IPS-20b (cell line): ENCODE data around the gene HSBP1.

ENCODE experiments used
- H3K27ac ChIP-seq: one replicate; pipeline ENCODE4 v1.5.1; 2013; ENCODE audit warnings: low read length
- H3K27me3 ChIP-seq: 2 replicates; pipeline ENCODE4 v1.6.1; 2013; ENCODE audit warnings: mild to moderate bottlenecking, low read length, inconsistent platforms; ENCODE audit not compliant: insufficient read depth
- H3K36me3 ChIP-seq: 2 replicates; pipeline ENCODE4 v1.6.1; 2013; ENCODE audit warnings: low read depth, mild to moderate bottlenecking, inconsistent platforms, low read length, moderate library complexity; ENCODE audit not compliant: insufficient read depth
- H3K4me1 ChIP-seq: 2 replicates; pipeline ENCODE4 v1.6.1; 2013; ENCODE audit warnings: mild to moderate bottlenecking, control low read depth, inconsistent platforms, low read length, moderate library complexity; ENCODE audit not compliant: insufficient read depth
- H3K4me3 ChIP-seq: 2 replicates; pipeline ENCODE4 v1.5.1; 2013; ENCODE audit warnings: mild to moderate bottlenecking, low read length, inconsistent platforms
- H3K9ac ChIP-seq: 2 replicates; pipeline ENCODE4 v1.6.1; 2013; ENCODE audit warnings: low read depth, mild to moderate bottlenecking, inconsistent platforms, low read length, moderate library complexity
- H3K9me3 ChIP-seq: 2 replicates; pipeline ENCODE4 v1.6.1; 2013; ENCODE audit warnings: mild to moderate bottlenecking, low read depth, low read length, inconsistent platforms; ENCODE audit not compliant: insufficient read depth

Gene HSBP1

DNA sequence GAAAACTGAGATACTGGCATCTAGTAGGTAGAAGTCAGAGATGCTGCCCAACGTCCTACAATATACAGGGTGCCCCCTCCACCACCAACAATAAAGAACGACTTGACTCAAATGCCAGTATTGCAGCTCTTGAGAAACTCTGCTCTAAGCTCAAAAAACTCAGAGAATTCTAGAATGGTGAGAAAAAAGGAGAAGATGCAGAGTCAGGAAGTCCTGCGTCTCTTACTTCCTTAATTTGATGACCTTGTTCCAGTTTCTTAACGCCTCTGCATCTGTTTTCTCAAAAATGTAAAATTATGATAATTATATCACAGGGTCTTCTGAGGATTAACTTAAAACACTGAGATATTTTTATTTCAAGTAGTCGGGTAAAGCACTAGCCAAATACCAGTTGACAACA lies 1.7 kb upstream of the HSBP1 start:
- H3K27ac ChIP-seq = no peak overlapping the region
- H3K9ac ChIP-seq = no peak overlapping the region
- H3K27me3 ChIP-seq = no peaks in the 10 kb centered on the region
- H3K9me3 ChIP-seq = no peaks in the 10 kb centered on the region
- H3K4me3 ChIP-seq = no peak overlapping the region
- peaks cover 17% of the 10 kb centered on the region; the same call in 1 of the 2 replicates for H3K4me1 ChIP-seq
- peaks cover 14% of the 10 kb centered on the region for H3K36me3 ChIP-seq

GRCh38 chr16:83806731-83807130 lies 1.0 kb upstream of the HSBP1 start:
- Histone ChIP-seq H3K4me3 (no peak overlapping the region), H3K9ac (no peak overlapping the region), H3K9me3 (no peaks in the 10 kb centered on the region), H3K4me1 (peaks cover 17% of the 10 kb centered on the region; the same call in 1 of the 2 replicates), H3K36me3 (peaks cover 21% of the 10 kb centered on the region), H3K27me3 (no peaks in the 10 kb centered on the region), H3K27ac (no peak overlapping the region)

GRCh38 chr16:83807327-83807709 lies 460 bp upstream of the HSBP1 start:
- Histone ChIP-seq H3K4me3 (no peak overlapping the region; the same call in 1 of the 2 replicates), H3K4me1 (peaks cover 13% of the 10 kb centered on the region; the same call in 1 of the 2 replicates), H3K36me3 (peaks cover 27% of the 10 kb centered on the region), H3K27me3 (no peaks in the 10 kb centered on the region), H3K27ac (no peak overlapping the region), H3K9ac (no peak overlapping the region), H3K9me3 (no peaks in the 10 kb centered on the region)

DNA sequence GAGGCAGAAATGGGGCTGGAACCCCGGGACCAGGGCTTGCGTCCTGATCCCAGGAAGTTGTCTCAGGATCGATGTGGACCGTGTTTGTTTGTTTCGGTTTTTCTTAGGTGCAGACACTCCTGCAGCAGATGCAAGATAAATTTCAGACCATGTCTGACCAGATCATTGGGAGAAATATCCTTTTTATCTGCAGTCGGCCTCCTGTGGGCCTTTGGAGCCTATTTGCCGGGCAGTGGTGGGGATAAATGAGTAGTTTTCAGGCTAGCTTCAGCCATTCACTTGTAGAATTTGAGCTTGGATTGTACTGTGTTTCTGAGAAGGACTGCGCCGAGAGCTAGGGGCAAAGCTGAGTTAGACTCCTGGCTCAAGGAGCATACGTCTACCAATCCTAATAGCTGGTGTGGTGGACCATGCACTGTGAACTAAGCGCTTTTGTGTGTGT lies 816 bp downstream of the HSBP1 start:
- Histone ChIP-seq H3K36me3 (peaks cover 37% of the 10 kb centered on the region), H3K4me3 (peak overlapping the region; percentile 86), H3K27ac (peak overlapping the region; percentile 8), H3K4me1 (peaks cover 13% of the 10 kb centered on the region; the same call in 1 of the 2 replicates), H3K9me3 (no peaks in the 10 kb centered on the region), H3K9ac (peak overlapping the region; percentile 85), H3K27me3 (no peaks in the 10 kb centered on the region)

- Histone ChIP-seq H3K4me3 (peak overlapping the region; percentile 86), H3K4me1 (peaks cover 15% of the 10 kb centered on the region), H3K9me3 (no peaks in the 10 kb centered on the region), H3K27me3 (no peaks in the 10 kb centered on the region), H3K36me3 (peaks cover 37% of the 10 kb centered on the region), H3K9ac (peak overlapping the region; percentile 85; the same call in 1 of the 2 replicates), H3K27ac (no peak overlapping the region)
Observed at GRCh38 chr16:83809092-83809491, 1.3 kb downstream of the HSBP1 start.

- H3K4me1 ChIP-seq = peaks cover 22% of the 10 kb centered on the region
- no peak overlapping the region for H3K27ac ChIP-seq
- no peak overlapping the region for H3K9ac ChIP-seq
- H3K9me3 ChIP-seq = no peaks in the 10 kb centered on the region
- H3K4me3 ChIP-seq = no peak overlapping the region
- H3K27me3 ChIP-seq = no peaks in the 10 kb centered on the region
- H3K36me3 ChIP-seq = peaks cover 37% of the 10 kb centered on the region
Observed at GRCh38 chr16:83810901-83811300, 3.1 kb downstream of the HSBP1 start.

DNA sequence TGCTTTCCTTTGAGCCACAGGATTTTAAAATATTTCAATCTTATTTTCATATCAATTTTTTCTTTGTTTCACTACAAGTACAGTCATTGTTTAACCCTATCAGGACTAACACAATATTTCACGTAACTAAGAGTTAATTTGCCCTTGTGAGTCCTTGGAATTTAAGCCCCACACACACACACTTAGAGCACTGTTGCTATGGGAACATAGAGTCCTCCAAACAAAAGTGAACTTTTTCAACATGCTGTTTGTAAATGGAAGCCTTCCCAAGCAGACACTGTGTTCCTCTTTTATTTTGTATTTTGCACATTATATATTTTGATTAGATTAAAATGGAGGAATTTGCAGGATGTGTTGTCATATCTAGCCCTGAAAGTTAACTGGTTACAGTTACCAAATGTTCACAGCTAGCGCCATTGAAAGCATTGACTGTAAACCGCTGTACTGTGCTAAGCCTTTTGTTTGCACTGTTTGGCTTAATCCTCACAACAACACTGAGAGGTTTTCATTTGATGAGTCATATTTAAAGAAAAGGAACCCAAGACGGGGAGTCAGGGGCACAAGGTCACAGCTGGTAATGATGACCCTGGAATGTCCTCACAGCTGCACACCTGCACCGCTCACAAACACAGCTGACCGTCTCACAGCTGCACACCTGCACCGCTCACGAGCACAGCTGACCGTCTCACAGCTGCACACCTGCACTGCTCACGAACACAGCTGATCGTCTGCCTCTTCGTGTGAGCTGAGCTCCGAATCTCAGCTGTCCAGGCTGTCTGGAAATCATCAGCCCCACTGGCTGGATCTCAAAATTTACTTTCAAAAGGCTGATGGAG lies 6.3 kb downstream of the HSBP1 start:
- Histone ChIP-seq H3K9ac (peak overlapping the region; percentile 40; the same call in 1 of the 2 replicates), H3K36me3 (peaks cover 37% of the 10 kb centered on the region), H3K27ac (peak overlapping the region; percentile 67), H3K4me1 (peaks cover 18% of the 10 kb centered on the region), H3K27me3 (no peaks in the 10 kb centered on the region), H3K4me3 (no peak overlapping the region), H3K9me3 (no peaks in the 10 kb centered on the region)

- no peaks in the 10 kb centered on the region for H3K27me3 ChIP-seq
- H3K27ac ChIP-seq = peak overlapping the region; percentile 67
- H3K9ac ChIP-seq = peak overlapping the region; percentile 40; the same call in 1 of the 2 replicates
- peaks cover 17% of the 10 kb centered on the region for H3K4me1 ChIP-seq
- no peaks in the 10 kb centered on the region for H3K9me3 ChIP-seq
- H3K36me3 ChIP-seq = peaks cover 36% of the 10 kb centered on the region
- H3K4me3 ChIP-seq = no peak overlapping the region
Observed at GRCh38 chr16:83814659-83814985, 6.8 kb downstream of the HSBP1 start.

GRCh38 chr16:83817022-83817421 lies 9.2 kb downstream of the HSBP1 start:
- no peaks in the 10 kb centered on the region for H3K9me3 ChIP-seq
- H3K4me3 ChIP-seq = no peak overlapping the region
- no peaks in the 10 kb centered on the region for H3K27me3 ChIP-seq
- peaks cover 13% of the 10 kb centered on the region for H3K36me3 ChIP-seq
- H3K9ac ChIP-seq = no peak overlapping the region
- H3K4me1 ChIP-seq = peaks cover 17% of the 10 kb centered on the region
- H3K27ac ChIP-seq = no peak overlapping the region

DNA sequence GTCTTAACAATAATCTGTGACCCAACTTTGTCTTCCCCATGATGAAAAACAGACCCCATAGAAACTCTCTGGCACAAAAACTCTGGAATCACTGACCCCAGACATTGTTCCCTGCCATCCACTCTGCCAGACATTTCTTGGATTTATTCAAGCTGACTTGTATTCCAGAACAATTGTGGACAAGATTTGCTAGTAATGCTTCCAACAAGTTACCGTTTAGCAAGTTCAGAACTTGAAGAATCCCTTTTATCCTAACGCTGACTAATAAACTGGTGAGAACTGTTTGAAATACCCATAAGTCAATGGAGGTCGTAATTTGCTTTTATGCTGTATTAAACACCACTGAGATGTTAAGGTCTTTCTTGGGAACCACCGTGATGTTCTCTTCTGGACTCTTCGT lies 10.5 kb downstream of the HSBP1 start:
- Histone ChIP-seq H3K27me3 (no peaks in the 10 kb centered on the region), H3K36me3 (peaks cover under 1% of the 10 kb centered on the region; the same call in 1 of the 2 replicates), H3K4me1 (peaks cover 10% of the 10 kb centered on the region), H3K4me3 (no peak overlapping the region), H3K9me3 (no peaks in the 10 kb centered on the region), H3K9ac (no peak overlapping the region), H3K27ac (no peak overlapping the region)

- H3K36me3 ChIP-seq = no peaks in the 10 kb centered on the region
- H3K27ac ChIP-seq = no peak overlapping the region
- no peaks in the 10 kb centered on the region for H3K9me3 ChIP-seq
- H3K27me3 ChIP-seq = no peaks in the 10 kb centered on the region
- no peak overlapping the region for H3K9ac ChIP-seq
- peaks cover 8% of the 10 kb centered on the region for H3K4me1 ChIP-seq
- no peak overlapping the region for H3K4me3 ChIP-seq
Observed at GRCh38 chr16:83819361-83819760, 11.6 kb downstream of the HSBP1 start.
